HG03521 (cell line): ENCODE results near the gene EYS.
"Not testable (repeated sequence)": the region's sequence is repeated elsewhere in the genome, so short reads cannot be mapped to it uniquely, and the experiment has no call there.

Experiments
- ATAC-seq: cut with Tn5 transposase; IDR thresholded peaks from one replicate; pipeline ENCODE4 v1.9.1; 2021; ENCODE audit warnings: mild to moderate bottlenecking, moderate library complexity; ENCODE audit not compliant: unreplicated experiment

The EYS gene

DNA sequence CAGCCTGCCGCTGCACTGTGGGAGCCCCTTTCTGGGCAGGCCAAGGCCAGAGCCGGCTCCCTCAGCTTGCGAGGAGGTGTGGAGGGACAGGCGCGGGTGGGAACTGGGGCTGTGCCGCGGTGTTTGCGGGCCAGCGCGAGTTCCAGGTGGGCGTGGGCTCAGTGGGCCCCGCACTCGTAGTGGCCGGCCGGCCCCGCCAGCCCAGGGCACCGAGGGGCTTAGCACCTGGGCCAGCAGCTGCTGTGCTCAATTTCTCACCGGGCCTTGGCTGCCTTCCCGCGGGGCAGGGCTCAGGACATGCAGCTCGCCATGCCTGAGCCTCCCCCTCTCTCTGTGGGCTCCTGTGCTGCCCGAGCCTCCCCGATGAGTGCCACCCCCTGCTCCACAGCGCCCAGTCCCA is 1683.3 kb downstream of the EYS start:
- no peak for ATAC-seq

DNA sequence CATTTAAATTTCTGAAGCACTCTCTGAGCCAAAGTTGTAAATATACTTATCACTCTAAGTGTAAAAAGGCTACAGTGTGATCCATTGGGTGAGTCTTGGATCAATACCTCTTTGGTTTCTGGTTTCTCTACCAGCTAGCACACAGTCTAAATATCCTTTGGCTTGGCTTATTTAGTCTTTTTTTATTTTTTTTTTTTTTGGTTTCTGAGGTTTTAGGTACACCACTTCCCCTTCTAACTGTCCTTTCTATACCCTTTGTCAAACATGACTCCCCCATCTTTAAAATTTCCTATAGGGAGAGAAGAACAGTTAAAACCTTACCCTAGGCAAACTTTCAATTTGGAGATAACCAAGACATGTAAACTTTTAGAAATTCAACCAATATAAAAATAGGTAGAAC is 1692.4 kb downstream of the EYS start:
- ATAC-seq, result no peak

DNA sequence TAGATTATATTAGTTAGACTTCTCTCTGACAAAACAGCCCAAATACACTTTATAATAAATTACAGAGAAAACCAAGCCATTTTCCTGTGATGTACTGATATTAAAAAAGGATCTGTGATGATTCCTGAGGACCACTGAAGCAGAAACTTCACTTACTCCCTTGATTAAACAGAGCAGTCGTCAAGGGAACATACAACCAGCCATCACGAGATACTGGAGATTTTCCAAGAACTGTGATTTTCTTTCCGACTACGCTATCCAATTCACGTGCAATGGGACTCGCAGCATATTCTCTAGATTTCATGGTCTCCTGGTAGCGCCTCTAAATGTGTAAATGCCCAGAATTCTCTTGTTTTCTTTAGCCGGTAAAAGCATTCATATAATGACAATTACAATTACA is 1694.0 kb downstream of the EYS start:
- no peak for ATAC-seq

DNA sequence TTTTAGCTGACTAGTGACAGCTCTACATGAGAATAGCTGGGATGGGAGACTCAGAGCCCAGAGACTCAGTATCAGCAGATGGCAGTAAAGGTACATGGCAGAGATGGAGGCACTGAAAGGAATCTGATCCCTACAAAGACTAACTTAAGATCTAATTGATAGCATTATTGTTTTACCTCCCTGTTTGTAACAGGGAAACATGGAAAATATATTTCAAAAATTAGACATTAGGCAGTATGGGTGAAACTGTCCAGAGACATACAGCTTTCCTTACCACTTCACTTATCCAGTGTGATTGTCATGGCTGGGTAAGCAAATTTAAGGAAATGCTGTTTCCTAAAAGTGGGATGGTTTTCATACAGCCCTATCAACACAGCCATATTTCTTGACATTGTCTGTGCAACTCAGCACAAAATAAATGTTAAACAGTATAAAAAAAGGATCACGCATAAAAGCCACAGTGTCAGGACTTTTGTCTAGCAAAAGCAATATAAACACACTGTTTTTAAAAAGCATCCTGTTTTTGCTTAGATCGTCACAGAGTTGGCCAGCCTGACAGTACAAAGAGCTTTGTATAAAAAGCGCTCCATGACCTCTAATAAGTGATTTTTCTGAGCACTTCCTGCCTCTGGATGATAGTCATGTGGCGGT is 1694.5 kb downstream of the EYS start:
- ATAC-seq, result no peak

DNA sequence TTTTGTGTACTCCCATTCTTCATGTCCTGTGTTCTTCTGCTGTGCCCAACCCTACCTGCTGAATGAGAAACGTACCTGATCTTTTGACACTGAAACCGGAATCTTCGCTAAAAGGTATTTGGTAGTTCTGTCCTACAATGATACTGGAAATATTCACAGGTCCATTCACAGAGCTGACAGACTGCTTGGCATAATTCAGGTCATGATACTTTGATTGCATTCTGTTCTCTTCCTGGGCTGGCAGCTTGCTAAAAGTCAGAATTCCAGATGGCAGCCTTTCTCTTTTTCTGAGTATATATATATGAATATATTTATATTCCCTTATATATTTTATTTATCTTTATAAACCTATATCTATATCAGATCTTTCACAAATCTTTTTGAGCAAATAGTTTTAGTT is 1696.4 kb downstream of the EYS start:
- no peak for ATAC-seq

DNA sequence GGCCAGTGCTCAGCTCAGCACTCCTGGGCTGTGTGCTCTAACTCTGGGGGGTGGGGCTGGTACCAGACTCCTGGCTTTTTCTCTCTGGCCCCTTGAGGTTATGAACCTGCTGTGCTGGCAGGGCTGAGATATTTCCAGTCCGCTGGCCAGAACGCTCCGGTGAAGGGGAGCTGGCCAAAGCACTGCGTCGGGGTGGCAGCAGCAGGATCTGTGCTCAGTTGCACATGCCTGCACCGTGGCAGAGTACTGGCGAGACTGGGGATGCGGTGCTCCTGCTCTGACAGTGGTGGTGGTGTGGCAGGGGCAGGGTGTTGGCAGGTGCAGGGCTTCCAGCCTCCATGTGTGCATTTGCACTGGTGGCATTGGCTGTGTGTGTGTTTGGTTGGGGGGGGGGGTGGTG is 1697.0 kb downstream of the EYS start:
- ATAC-seq, result no peak

DNA sequence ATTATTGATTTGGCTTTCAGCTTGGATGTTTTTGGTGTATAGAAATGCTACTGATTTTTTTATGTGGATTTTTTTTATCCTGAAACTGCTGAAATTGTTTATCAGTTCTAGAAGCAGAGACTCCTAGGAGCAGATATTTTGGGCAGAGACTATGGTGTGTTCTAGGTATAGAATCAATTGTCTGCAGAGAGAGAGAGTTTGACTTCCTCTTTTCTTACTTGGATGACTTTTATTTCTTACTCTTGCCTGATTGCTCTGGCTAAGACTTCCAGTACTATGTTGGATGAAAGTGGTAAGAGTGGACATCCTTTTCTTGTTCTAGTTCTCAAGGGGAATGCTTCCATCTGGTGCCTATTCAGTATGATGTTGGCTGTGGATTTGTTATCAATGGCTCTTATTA is 1700.8 kb downstream of the EYS start:
- ATAC-seq, result no peak

DNA sequence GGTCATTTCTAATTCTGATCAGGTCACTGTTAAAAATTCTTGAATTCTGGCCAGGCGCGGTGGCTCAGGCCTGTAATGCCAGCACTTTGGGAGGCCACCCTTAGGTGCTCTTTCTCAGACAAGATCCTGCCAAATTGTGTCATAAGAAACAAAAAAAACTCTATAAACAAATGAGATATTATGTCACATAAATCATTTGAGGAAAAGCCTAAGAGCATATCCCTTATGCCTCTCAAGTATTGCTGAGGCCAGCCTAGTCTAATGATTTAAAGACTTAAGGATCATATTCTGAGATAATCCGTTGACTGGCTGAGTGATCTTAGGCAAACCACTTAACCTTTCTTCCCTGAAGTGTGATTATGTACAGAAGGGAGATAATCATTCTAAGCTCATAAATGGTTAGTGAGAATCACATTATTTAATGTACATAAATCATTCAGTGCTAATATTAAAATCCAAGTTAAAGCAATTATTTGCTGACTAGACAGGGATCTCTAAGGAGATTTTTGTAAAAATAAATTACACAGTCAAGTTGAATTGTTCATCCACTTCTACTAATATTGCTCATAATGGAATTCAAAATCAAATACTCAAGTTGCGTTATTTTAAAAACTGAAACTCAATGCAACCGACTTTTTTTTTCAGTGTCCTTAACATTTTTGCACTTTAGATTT is 1706.1 kb downstream of the EYS start:
- ATAC-seq, result no peak

DNA sequence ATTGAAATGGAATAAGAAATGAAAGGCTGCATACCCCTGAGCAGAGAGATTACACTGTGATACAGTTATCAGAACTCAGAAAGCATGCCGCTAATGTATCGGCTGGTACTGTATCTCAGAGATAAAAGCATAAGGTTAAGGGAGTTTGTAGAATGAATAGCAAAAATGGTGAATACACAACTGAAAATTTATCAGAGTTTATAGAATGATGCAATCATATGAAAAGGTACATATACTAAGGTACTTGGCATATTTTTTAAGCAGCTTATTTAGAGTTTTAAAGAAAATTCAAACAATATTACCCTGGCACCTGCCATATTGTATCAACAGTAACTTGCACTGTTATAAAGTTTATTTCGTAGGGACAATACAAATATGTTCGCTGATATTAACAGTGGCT is 1707.4 kb downstream of the EYS start:
- ATAC-seq, result no peak

DNA sequence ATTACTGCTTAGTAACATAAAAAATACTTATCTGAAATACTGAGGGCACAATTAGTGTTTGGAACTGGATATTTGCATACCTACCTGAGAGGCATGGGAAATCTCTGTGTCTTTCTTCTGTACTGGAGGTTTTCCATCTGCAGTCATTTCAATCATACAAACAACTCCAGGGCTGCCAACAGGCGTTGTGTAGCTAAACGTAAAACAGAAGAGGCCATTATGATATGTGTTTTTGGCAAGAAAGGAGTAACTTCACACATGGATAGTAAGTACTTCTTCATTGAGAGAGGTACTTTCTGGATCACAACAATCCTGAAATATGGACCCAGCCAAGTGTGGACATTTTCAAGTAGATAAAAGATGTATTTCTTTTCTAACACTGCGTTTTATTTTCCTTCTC is 1708.0 kb downstream of the EYS start:
- ATAC-seq, result no peak

DNA sequence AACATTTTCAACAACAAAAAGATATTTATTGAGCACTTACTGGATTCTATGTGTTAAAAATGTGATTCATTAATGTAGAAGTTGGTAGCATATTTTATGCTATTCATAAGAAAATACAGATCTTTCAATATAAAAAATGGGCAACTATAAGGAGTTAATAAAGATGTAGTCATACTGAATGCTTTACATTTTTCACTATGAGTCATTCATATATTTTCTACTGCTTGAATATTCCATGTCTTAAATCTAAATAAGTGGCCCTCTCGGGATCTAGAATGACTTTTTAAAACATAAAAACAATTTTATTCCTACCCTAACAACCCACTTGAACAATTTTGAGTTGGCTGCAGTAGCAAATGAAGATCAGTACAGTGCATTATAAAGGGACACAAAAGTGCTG is 1709.3 kb downstream of the EYS start:
- ATAC-seq, result no peak

DNA sequence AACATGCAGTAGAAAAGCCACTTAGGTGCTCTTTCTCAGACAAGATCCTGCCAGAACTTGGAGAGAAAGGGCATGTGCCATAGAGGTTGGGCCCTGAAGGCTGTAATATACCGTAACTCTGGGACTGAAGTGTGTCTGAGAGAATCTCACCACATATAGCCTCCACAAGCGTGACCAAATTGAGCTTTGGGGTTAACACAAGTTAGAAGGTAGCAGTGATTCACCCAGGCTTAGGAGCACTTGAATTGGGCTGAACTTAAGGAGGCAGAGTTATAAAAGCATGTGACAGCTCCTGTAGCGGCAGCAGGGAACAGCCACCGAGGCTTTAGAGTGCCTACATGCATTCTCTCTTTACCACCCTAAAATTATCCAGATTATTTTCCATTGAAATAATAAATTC is 1709.8 kb downstream of the EYS start:
- ATAC-seq, result no peak

DNA sequence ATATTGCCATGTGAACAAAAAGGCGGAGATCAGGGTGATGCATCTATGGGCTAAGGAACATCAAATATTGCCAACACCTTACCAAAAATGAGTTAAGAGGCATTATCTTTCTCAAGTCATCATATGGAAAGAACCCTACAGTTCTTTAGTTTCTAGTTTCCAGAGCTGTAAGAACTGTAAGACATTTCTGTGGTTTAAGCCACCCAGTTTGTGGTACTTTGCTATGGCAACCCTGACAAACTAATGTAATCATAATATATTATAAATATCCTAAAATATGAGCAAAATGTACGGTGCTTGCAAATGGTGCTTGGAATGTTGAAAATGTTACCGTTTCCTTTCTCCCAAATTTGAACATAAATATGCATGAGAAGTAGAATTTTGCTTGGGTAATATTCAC is 1721.8 kb downstream of the EYS start:
- no peak for ATAC-seq

DNA sequence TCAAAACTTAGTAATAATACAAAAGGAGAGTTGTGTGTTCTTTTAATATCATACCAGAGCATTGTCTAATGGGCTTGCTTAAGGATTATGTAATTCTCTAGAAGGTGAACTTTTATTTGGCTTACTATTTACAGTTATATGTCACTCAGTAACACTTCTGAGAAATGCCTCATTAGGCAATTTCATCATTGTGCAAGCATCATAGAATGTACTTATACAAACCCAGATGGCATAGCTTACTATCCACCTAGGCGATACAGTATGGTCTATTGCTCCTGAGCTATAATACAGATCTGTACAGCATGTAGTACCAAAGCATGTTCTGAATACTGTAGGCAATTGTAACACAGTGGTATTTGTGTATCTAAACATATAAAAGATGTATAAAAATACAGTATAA is 1731.3 kb downstream of the EYS start:
- ATAC-seq, result no peak

DNA sequence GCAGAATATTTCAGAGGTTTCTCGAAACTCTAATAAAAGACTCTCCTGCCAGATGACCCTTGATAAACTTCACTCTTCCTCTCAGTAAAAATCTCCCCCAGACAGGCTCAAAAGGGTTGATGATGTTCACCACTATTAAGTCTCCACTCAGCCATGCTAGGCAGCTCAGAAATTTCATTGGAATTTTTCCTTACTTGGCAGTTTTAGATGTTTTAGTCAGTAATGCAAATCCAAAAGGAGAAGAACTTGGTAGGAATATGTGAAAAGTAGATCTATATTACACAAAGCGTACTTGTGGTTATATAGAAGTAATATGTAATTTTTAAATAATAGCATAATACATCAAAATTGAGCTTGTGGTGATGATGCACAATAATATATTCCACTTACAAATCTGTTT is 1738.4 kb downstream of the EYS start:
- ATAC-seq, result no peak

DNA sequence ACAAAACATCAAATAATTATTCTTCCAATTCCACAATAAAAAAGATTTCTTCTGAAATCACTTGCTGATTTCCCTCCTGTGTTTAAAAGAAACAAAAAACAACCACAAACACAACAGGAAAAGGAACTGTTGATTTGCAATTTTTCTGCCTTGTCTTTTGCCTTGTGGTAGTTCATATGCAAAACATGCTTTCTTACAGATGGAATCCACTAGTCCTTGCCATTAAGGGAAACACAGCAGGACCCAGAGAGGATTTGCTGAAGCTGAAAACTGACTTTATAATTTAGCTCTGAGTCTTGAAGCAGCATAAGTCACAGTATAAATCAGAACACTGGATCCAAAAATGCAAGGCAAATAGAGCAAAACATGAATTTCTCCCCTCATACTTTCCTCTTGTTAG is 1742.7 kb downstream of the EYS start:
- no peak for ATAC-seq

DNA sequence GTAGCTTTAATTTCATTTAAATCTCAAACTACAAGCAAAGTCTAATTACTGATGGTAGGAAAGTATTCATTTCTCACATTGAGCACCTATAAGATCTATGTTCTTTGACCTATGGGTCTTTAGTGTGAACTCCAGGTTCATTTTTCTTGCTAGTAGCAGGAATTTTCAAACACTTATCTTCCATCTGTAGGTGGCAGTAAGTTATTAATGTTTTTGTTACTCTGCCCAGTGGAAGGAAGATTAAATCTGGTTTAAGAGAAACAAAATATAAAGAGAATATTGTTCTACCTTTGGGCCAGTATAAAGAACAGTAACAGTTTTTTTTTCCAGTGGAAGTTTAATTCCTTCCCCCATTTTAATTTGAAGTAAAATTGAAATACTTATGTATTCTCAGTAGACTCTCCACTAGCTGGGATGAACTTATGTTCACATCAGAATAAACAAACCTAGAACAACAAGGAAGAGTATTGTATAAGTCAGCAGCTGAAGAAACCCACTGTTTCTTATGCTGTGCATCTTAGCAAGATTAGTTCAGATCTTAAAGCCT is 1743.2 kb downstream of the EYS start:
- no peak for ATAC-seq

DNA sequence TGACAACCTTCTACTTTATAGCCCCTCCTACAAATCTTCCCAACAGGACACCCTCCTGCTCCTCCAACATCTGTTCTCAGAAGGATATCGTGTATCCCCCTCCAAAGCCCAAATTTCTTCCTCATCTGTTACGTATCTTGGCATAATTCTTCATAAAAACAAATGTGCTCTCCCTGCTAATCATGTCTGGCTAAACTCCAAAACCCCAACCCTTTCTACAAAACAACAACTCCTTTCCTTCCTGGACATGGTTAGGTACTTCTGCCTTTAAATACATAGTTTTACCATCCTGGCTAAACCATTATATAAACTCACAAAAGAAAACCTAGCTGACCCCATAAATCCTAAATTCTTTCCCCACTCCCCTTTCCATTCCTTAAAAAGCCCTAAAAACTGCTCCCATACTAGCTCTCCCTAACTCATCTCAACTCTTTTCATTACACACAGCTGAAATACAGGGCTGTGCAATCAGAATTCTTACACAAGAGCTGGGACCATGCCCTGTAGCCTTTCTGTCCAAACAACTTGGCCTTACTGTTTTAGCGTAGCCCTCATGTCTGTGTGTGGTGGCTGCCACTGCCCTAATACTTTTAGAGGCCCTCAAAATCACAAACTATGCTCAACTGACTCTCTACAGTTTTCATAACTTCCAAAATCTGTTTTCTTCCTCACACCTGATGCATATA is 1753.5 kb downstream of the EYS start:
- ATAC-seq, result not testable (repeated sequence)

DNA sequence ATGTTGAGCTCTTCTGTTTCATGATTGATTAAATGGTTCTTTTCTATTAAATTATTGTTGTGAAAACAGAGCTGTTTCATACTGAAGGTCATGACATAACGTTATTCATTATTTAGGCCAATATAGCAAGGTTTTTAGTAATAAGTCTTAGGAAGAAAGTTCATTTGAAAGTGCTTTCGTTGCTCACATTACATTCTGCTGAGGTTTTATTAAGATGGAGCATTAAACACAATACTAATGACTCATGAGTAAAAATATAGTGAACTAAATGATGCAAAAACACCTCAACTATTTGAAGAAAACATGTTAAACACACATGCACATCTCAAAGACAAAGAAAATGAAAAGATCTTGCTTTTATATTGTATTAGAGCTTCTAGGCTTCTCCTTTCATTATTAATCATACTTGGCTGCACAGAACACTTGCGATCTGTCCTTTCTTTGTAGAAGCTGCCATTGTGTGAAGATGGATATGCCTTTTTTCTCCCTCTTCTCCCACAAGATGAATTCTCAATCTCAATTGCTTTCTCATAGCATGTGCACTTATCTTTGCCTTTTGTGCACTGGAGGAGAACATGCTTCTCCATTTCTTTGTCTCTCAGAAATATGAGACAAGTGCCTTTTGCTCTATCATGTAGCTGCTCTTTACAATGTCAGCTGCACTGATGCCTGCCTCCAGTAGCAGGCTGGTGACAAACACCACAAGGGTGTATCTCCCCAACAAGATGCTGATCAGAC is 1759.1 kb downstream of the EYS start:
- ATAC-seq, result no peak

DNA sequence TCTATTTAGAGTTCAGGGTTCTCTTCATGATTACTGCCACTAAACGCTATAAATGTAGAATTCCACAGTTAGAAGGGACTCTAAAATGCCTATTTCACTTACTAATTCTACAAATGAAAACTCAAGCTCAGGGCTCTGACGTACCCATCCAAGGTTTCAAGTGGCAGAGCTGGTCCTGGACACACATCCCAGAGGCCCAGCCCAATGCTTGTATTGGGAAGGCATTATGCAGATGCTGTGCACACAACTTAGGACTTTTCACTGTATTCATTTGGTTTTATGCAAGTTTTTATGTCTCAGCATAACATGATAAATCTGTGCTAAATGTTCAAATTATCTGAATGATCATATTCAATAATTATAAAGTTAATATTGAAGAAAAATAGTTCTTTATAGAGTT is 1761.0 kb downstream of the EYS start:
- no peak for ATAC-seq

DNA sequence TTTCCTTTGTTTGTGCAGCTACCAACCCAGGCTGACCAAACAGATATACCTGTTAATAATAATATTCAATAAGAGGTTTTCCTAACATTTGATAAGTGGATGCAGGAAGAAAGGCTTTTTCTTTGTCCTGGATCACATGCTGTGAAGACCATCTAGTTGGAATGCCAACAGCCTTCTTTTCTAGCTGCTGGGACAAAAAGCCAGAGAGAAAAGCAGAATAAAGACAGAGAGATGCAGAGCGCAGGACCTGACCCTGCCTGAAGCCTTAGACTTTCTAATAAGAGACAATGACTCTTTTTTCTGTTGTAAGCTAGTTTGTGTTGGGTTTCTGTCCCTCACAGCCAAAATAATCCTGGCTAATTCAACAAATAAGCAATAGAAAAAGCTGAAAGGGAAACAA is 1763.2 kb downstream of the EYS start:
- ATAC-seq, result no peak
